Measurements from ENCODE around the gene DEDD2.

DNA sequence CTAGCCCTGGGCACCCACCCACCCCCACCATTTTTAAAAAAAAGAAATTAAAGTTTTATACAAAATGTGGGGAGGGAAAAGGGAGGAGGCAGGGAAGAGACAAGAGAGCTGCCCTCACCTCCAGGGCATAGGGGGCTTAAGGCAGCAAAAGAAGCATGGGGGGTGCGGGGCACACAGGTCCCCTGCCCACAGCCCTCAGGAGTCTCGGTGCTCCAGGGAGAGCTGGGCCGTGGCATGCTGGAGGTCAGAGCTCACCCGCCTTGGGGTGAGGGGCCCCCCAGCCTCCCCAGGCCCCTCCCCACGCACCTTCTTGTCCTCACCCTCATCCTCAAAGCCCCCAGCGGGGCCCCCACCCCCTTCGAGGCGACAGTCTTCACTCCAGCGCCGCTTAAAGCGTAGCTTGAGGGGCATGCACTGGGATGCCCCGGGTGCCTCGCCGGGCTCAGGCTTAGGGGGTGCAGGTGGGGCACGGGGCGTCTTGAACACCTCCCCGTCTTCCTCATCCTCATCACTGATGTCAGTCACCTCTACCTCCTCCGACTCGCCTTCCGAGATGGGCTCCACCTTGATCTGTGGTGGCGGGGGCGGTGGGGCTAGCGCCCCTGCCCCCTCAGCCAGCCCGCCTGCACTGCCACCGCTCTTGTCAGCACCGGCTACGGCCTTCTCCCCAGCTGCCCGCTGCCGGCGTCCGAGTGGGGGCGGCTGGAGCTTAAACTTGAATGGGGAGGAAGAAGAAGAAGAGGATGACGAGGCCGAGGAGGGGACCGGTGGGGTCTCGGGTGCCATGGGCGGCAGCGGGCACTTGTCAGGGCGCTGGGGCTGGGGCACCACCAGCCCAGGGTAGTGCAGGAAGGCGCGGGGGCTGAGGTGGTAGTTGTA, 31.0 kb upstream of the DEDD2 start:
- no peak for TF ChIP-seq POLR2AphosphoS5 (IDR thresholded peaks at IDR 0.05)
- TF ChIP-seq, protein P1, sequence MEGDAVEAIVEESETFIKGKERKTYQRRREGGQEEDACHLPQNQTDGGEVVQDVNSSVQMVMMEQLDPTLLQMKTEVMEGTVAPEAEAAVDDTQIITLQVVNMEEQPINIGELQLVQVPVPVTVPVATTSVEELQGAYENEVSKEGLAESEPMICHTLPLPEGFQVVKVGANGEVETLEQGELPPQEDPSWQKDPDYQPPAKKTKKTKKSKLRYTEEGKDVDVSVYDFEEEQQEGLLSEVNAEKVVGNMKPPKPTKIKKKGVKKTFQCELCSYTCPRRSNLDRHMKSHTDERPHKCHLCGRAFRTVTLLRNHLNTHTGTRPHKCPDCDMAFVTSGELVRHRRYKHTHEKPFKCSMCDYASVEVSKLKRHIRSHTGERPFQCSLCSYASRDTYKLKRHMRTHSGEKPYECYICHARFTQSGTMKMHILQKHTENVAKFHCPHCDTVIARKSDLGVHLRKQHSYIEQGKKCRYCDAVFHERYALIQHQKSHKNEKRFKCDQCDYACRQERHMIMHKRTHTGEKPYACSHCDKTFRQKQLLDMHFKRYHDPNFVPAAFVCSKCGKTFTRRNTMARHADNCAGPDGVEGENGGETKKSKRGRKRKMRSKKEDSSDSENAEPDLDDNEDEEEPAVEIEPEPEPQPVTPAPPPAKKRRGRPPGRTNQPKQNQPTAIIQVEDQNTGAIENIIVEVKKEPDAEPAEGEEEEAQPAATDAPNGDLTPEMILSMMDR (IDR thresholded peaks at IDR 0.05), result no peak
- no peak for TF ChIP-seq POLR2A (IDR thresholded peaks at IDR 0.05)

Measured in upper lobe of left lung (tissue), 4 donors.